Prostate gland (tissue), 2 donors: ENCODE data around the gene INKA2. TPM values are rescaled to one million over a fixed set of nuclear protein-coding genes. Genes with fewer than 3 reads are reported as not detected.

ENCODE experiments used
- DNase-seq: peaks from one replicate; pipeline ENCODE4 v3.0.0-alpha.2; 2019; ENCODE audit warnings: low spot score
- H3K27ac ChIP-seq, 2 donors: fragments of 200-600 bp; sonication (generic); 2 replicates each; pipeline ENCODE4 v1.5.1; 2017 to 2019
- H3K27me3 ChIP-seq: fragments of 200-600 bp; sonication (generic); replicated peaks from 2 replicates; pipeline ENCODE4 v1.5.1; 2019; ENCODE audit not compliant: insufficient read depth
- H3K36me3 ChIP-seq, 2 donors: fragments of 200-600 bp; sonication (generic); 1 replicate in 1 of 2; 2 replicates in 1 of 2; pipeline versions ENCODE4 v1.5.1 to v1.8.1; 2017 to 2019
- H3K4me1 ChIP-seq: fragments of 200-600 bp; sonication (generic); replicated peaks from 2 replicates; pipeline ENCODE4 v1.5.1; 2019
- H3K4me3 ChIP-seq, 2 donors: fragments of 200-600 bp; sonication (generic); 2 replicates each; pipeline ENCODE4 v1.5.1; 2017 to 2019
- H3K9me3 ChIP-seq: fragments of 200-600 bp; sonication (generic); 2 replicates; pipeline ENCODE4 v1.5.1; 2017
- CTCF ChIP-seq, 4 experiments: fragments of 200-600 bp in 2 of 4; fragments of 450-650 bp in 2 of 4; sonication (generic) in 2 of 4; IDR thresholded peaks; 1 replicate in 3 of 4; 2 replicates in 1 of 4; pipeline ENCODE4 v1.5.1; 2016 to 2019; ENCODE audit warnings: antibody characterized with exemption in 4 of 4, mild to moderate bottlenecking in 2 of 4, moderate library complexity in 2 of 4
- POLR2A ChIP-seq: fragments of 450-650 bp; IDR thresholded peaks from one replicate; pipeline ENCODE4 v1.6.1; 2016; ENCODE audit warnings: antibody characterized with exemption, mild to moderate bottlenecking
- POLR2AphosphoS5 ChIP-seq: sonication (generic); formaldehyde crosslinking; IDR thresholded peaks from one replicate; pipeline ENCODE4 v1.6.1; 2017; ENCODE audit warnings: antibody characterized with exemption
- WGBS: methylation state at CpG from one replicate; pipeline ENCODE4 v1.1.5; 2018; 5-methylcytosine and 5-hydroxymethylcytosine counted together
- intact Hi-C: fragments of 100-400 bp; cut with DNase I; formaldehyde crosslinking; loops from one replicate; pipeline ENCODE4 v1.14.2; 2022
- total RNA-seq, 2 donors: library from RNA; depleted of rRNA; stranded (reverse); fragments of >200 nt; gene quantifications; one replicate each; pipeline ENCODE4 v1.1.0, GENCODE V29; 2016

Gene INKA2
- total RNA-seq, 2 donors from 2014 or later = 2.8 to 6.6 TPM

- WGBS = 56% methylated on average over 3 of the region's 3 CpGs
- Histone ChIP-seq H3K36me3 (no peaks in the 10 kb centered on the region), H3K27ac (no peak overlapping the region), H3K27me3 (no peaks in the 10 kb centered on the region), H3K4me1 (no peaks in the 10 kb centered on the region), H3K4me3 (no peak overlapping the region), H3K9me3 (no peaks in the 10 kb centered on the region)
- intact Hi-C loops = loop anchor here (5.0 kb wide), 1 partner anchor 242 kb away; no protein-coding TSS in a partner anchor
- DNase-seq = no peak
- no peak for TF ChIP-seq POLR2AphosphoS5
- TF ChIP-seq CTCF (IDR thresholded peaks at IDR 0.05) = no peak
- TF ChIP-seq POLR2A = no peak
Observed at GRCh38 chr1:111749628-111750027, 10.4 kb upstream of the INKA2 start.

GRCh38 chr1:111747947-111748346 is 8.8 kb upstream of the INKA2 start:
- TF ChIP-seq POLR2AphosphoS5 = no peak
- TF ChIP-seq CTCF (IDR thresholded peaks at IDR 0.05) = no peak
- TF ChIP-seq POLR2A = no peak
- no peak overlapping the region for H3K4me3 ChIP-seq
- no peaks in the 10 kb centered on the region for H3K4me1 ChIP-seq
- no peaks in the 10 kb centered on the region for H3K27me3 ChIP-seq
- 93% methylated on average over 4 of the region's 4 CpGs for WGBS
- no peak for DNase-seq
- intact Hi-C loops = no loop called here
- no peaks in the 10 kb centered on the region for H3K36me3 ChIP-seq
- no peaks in the 10 kb centered on the region for H3K9me3 ChIP-seq
- no peak overlapping the region for H3K27ac ChIP-seq

- TF ChIP-seq CTCF (IDR thresholded peaks at IDR 0.05) (peak in 3 of 4 experiments; percentile 42 to 54 (median 50)), POLR2A (no peak), POLR2AphosphoS5 (no peak)
- DNase-seq = peak; percentile 36
- Histone ChIP-seq H3K27ac (no peak overlapping the region), H3K4me3 (no peak overlapping the region), H3K4me1 (no peaks in the 10 kb centered on the region), H3K9me3 (no peaks in the 10 kb centered on the region), H3K36me3 (no peaks in the 10 kb centered on the region), H3K27me3 (no peaks in the 10 kb centered on the region)
- 65% methylated on average over 3 of the region's 3 CpGs for WGBS
- intact Hi-C loops = no loop called here
Observed at GRCh38 chr1:111747282-111747734, 8.1 kb upstream of the INKA2 start.

- H3K36me3 ChIP-seq = no peaks in the 10 kb centered on the region
- H3K9me3 ChIP-seq = no peaks in the 10 kb centered on the region
- H3K27ac ChIP-seq = no peak overlapping the region
- H3K27me3 ChIP-seq = no peaks in the 10 kb centered on the region
- no peak for DNase-seq
- H3K4me1 ChIP-seq = no peaks in the 10 kb centered on the region
- no peak overlapping the region for H3K4me3 ChIP-seq
- intact Hi-C loops = no loop called here
- WGBS = 81% methylated on average over 2 of the region's 2 CpGs
- TF ChIP-seq POLR2AphosphoS5 = no peak
Observed at GRCh38 chr1:111746614-111746999, 7.4 kb upstream of the INKA2 start.

GRCh38 chr1:111745675-111746613 is 6.7 kb upstream of the INKA2 start:
- intact Hi-C loops = no loop called here
- Histone ChIP-seq H3K4me3 (no peak overlapping the region), H3K9me3 (no peaks in the 10 kb centered on the region), H3K27me3 (no peaks in the 10 kb centered on the region), H3K36me3 (no peaks in the 10 kb centered on the region), H3K4me1 (no peaks in the 10 kb centered on the region), H3K27ac (no peak overlapping the region)
- WGBS = 98% methylated on average over 9 of the region's 9 CpGs
- TF ChIP-seq POLR2AphosphoS5 (no peak), POLR2A (no peak), CTCF (IDR thresholded peaks at IDR 0.05) (no peak)
- DNase-seq = no peak
